Activated T-cell treated with anti-CD3 and anti-CD28 coated beads, Interleukin-2, amount 50 U/mL, for 48 hours (primary cell): ENCODE data around the gene DPYD.

Experiments used
- DNase-seq, 2 experiments: peaks; one replicate each; pipeline ENCODE4 v3.0.0-alpha.2; 2020

Gene DPYD

GRCh38 chr1:97170300-97170699, 750.5 kb downstream of the DPYD start:
- no peak for DNase-seq

GRCh38 chr1:97168056-97168455, 752.8 kb downstream of the DPYD start:
- DNase-seq, result no peak

- no peak for DNase-seq
Observed at GRCh38 chr1:97167246-97167645, 753.6 kb downstream of the DPYD start.

GRCh38 chr1:97166626-97167025, 754.2 kb downstream of the DPYD start:
- no peak for DNase-seq

- no peak for DNase-seq
Observed at GRCh38 chr1:97164276-97164639, 756.6 kb downstream of the DPYD start.

GRCh38 chr1:97163591-97164275, 757.1 kb downstream of the DPYD start:
- DNase-seq, result no peak

GRCh38 chr1:97160818-97161217, 760.0 kb downstream of the DPYD start:
- no peak for DNase-seq

GRCh38 chr1:97159342-97159741, 761.5 kb downstream of the DPYD start:
- no peak for DNase-seq

- DNase-seq, result no peak
Observed at GRCh38 chr1:97158691-97159096, 762.1 kb downstream of the DPYD start.

GRCh38 chr1:97157991-97158390, 762.8 kb downstream of the DPYD start:
- no peak for DNase-seq

- DNase-seq, result no peak
Observed at GRCh38 chr1:97151651-97152050, 769.2 kb downstream of the DPYD start.

GRCh38 chr1:97145321-97145956, 775.4 kb downstream of the DPYD start:
- DNase-seq, result no peak

- DNase-seq, result no peak
Observed at GRCh38 chr1:97144527-97144926, 776.3 kb downstream of the DPYD start.

- no peak for DNase-seq
Observed at GRCh38 chr1:97143236-97143882, 777.5 kb downstream of the DPYD start.

GRCh38 chr1:97140611-97141010, 780.2 kb downstream of the DPYD start:
- DNase-seq, result no peak

GRCh38 chr1:97139512-97139911, 781.3 kb downstream of the DPYD start:
- DNase-seq, result no peak

GRCh38 chr1:97138515-97139032, 782.3 kb downstream of the DPYD start:
- DNase-seq, result no peak

- peak in 1 of 2 experiments; percentile 16 for DNase-seq
Observed at GRCh38 chr1:97137862-97138514, 782.8 kb downstream of the DPYD start.

GRCh38 chr1:97136996-97137395, 783.8 kb downstream of the DPYD start:
- no peak for DNase-seq

- DNase-seq, result no peak
Observed at GRCh38 chr1:97135972-97136371, 784.9 kb downstream of the DPYD start.

- no peak for DNase-seq
Observed at GRCh38 chr1:97128426-97128825, 792.4 kb downstream of the DPYD start.

- no peak for DNase-seq
Observed at GRCh38 chr1:97123717-97124431, 797.0 kb downstream of the DPYD start.

GRCh38 chr1:97120806-97121205, 800.0 kb downstream of the DPYD start:
- DNase-seq, result no peak
